OCI-LY7 (cell line): ENCODE measurements around the gene MAPK12. TPM values are rescaled to one million over a fixed set of nuclear protein-coding genes. Genes with fewer than 3 reads are reported as not detected.

ENCODE experiments used
- BruUV-seq: library from RNA; stranded (reverse); fragments of 400-500 nt; replicated peaks from 2 replicates; lab custom pipeline; 2021; lab: Mats Ljungman, UMichigan
- CTCF ChIA-PET: fragments of 300-600 bp; sonication (Branson Sonifier 250); formaldehyde crosslinking; loops from one replicate; lab custom pipeline; 2022; ENCODE audit warnings: antibody characterized with exemption; ENCODE audit not compliant: unreplicated experiment; lab: Charles Lee
- POLR2A ChIA-PET: fragments of 300-600 bp; sonication (Branson Sonifier 250); formaldehyde crosslinking; loops from one replicate; lab custom pipeline; 2022; ENCODE audit warnings: antibody characterized with exemption; lab: Charles Lee
- DNase-seq: peaks from one replicate; pipeline ENCODE4 v3.0.0-alpha.2; 2015; ENCODE audit warnings: low spot score
- H2AFZ ChIP-seq: fragments of 200-600 bp; sonication (generic), shearing (Covaris generic); 2 replicates; pipeline ENCODE4 v1.6.1; 2014; ENCODE audit warnings: mild to moderate bottlenecking, antibody characterized with exemption, low read length, moderate library complexity
- H3K27ac ChIP-seq: fragments of 200-600 bp; sonication (generic); 2 replicates; pipeline ENCODE4 v1.5.1; 2014; ENCODE audit warnings: mixed run types, low read depth, mild to moderate bottlenecking, moderate library complexity, low read length, inconsistent platforms; ENCODE audit not compliant: poor library complexity, severe bottlenecking
- H3K36me3 ChIP-seq: fragments of 200-600 bp; sonication (generic); 2 replicates; pipeline ENCODE4 v1.6.1; 2014; ENCODE audit warnings: mild to moderate bottlenecking, antibody characterized with exemption, low read length, moderate library complexity, mixed read lengths; ENCODE audit not compliant: insufficient read depth
- H3K4me1 ChIP-seq: fragments of 200-600 bp; sonication (generic); 2 replicates; pipeline ENCODE4 v1.5.1; 2014; ENCODE audit warnings: mild to moderate bottlenecking, low read length; ENCODE audit not compliant: insufficient read depth, poor library complexity, severe bottlenecking
- H3K4me2 ChIP-seq: fragments of 200-600 bp; sonication (generic); 2 replicates; pipeline ENCODE4 v1.6.1; 2014; ENCODE audit warnings: mild to moderate bottlenecking, low read length
- H3K4me3 ChIP-seq: fragments of 200-600 bp; sonication (generic); 2 replicates; pipeline ENCODE4 v1.5.1; 2014; ENCODE audit warnings: mild to moderate bottlenecking, low read depth, low read length; ENCODE audit not compliant: poor library complexity, severe bottlenecking
- H3K79me2 ChIP-seq: fragments of 200-600 bp; sonication (generic); 2 replicates; pipeline ENCODE4 v1.6.1; 2016; ENCODE audit warnings: low read depth, mild to moderate bottlenecking, low read length, moderate library complexity, mixed read lengths; ENCODE audit not compliant: insufficient read depth
- H3K9me2 ChIP-seq: fragments of 200-600 bp; sonication (generic); 2 replicates; pipeline ENCODE4 v1.6.1; 2016; ENCODE audit warnings: mild to moderate bottlenecking, low read length, mixed read lengths; ENCODE audit not compliant: insufficient read depth
- H3K9me3 ChIP-seq: fragments of 200-600 bp; sonication (generic); 2 replicates; pipeline ENCODE4 v1.6.1; 2014; ENCODE audit warnings: mild to moderate bottlenecking, mixed run types, low read length, mixed read lengths
- H4K20me1 ChIP-seq: fragments of 200-600 bp; sonication (generic); 2 replicates; pipeline ENCODE4 v1.6.1; 2014; ENCODE audit warnings: mild to moderate bottlenecking, antibody characterized with exemption, low read length, moderate library complexity, mixed read lengths; ENCODE audit not compliant: insufficient read depth
- CTCF ChIP-seq: fragments of 200-600 bp; sonication (generic); conservative IDR thresholded peaks from 2 replicates; pipeline ENCODE4 v1.5.1; 2014; ENCODE audit warnings: mild to moderate bottlenecking, antibody characterized with exemption, low read length, moderate library complexity, mixed read lengths
- EZH2phosphoT487 ChIP-seq: fragments of 200-600 bp; sonication (generic); IDR thresholded peaks from 2 replicates; pipeline ENCODE4 v1.6.1; 2018; ENCODE audit warnings: low read depth, borderline replicate concordance, mild to moderate bottlenecking, mixed run types, antibody characterized with exemption, low read length, moderate library complexity, mixed read lengths
- intact Hi-C: fragments of 100-400 bp; cut with micrococcal nuclease; formaldehyde crosslinking; loops from one replicate; pipeline ENCODE4 v1.10.0; 2022; ENCODE audit not compliant: unreplicated experiment
- total RNA-seq, 2 experiments: library from RNA; depleted of rRNA in 1 of 2; stranded (reverse); fragments of >200 nt in 1 of 2; shearing (Covaris generic) in 1 of 2; gene quantifications; 2 replicates each; pipeline ENCODE4 v1.2.3, GENCODE V29; 2014 to 2022

The MAPK12 gene
- total RNA-seq, 2 experiments from 2014 or later: 84.9 to 93.6 TPM

GRCh38 chr22:50286701-50287318 lies 25.3 kb upstream of the MAPK12 start:
- no TSS peak for BruUV-seq
- no peaks in the 10 kb centered on the region for H3K9me3 ChIP-seq
- H2AFZ ChIP-seq: no peak overlapping the region
- ChIA-PET CTCF (no interaction called here), POLR2A (no interaction called here)
- no peak overlapping the region for H3K27ac ChIP-seq
- H4K20me1 ChIP-seq: no peaks in the 10 kb centered on the region
- intact Hi-C loops: no loop called here
- TF ChIP-seq EZH2phosphoT487 (no peak), CTCF (no peak)
- no peak for DNase-seq
- no peaks in the 10 kb centered on the region for H3K36me3 ChIP-seq
- peaks cover 6% of the 10 kb centered on the region for H3K4me1 ChIP-seq
- no peak overlapping the region for H3K4me2 ChIP-seq
- no peaks in the 10 kb centered on the region for H3K79me2 ChIP-seq
- no peaks in the 10 kb centered on the region for H3K9me2 ChIP-seq
- H3K4me3 ChIP-seq: no peak overlapping the region

GRCh38 chr22:50286275-50286674 lies 24.8 kb upstream of the MAPK12 start:
- intact Hi-C loops: no loop called here
- Histone ChIP-seq H2AFZ (no peak overlapping the region), H4K20me1 (no peaks in the 10 kb centered on the region), H3K9me3 (no peaks in the 10 kb centered on the region), H3K27ac (no peak overlapping the region), H3K4me2 (no peak overlapping the region), H3K9me2 (no peaks in the 10 kb centered on the region), H3K79me2 (no peaks in the 10 kb centered on the region), H3K4me3 (no peak overlapping the region), H3K36me3 (no peaks in the 10 kb centered on the region), H3K4me1 (peaks cover under 1% of the 10 kb centered on the region)
- no peak for DNase-seq
- CTCF ChIA-PET: no interaction called here
- POLR2A ChIA-PET: no interaction called here
- BruUV-seq: no TSS peak
- TF ChIP-seq EZH2phosphoT487 (no peak), CTCF (no peak)

GRCh38 chr22:50285568-50286229 lies 24.2 kb upstream of the MAPK12 start:
- POLR2A ChIA-PET: no interaction called here
- H4K20me1 ChIP-seq: no peaks in the 10 kb centered on the region
- H3K4me3 ChIP-seq: no peak overlapping the region
- no peaks in the 10 kb centered on the region for H3K4me1 ChIP-seq
- intact Hi-C loops: no loop called here
- no peaks in the 10 kb centered on the region for H3K9me3 ChIP-seq
- no peak overlapping the region for H3K4me2 ChIP-seq
- H3K36me3 ChIP-seq: no peaks in the 10 kb centered on the region
- CTCF ChIA-PET: no interaction called here
- H3K79me2 ChIP-seq: no peaks in the 10 kb centered on the region
- TF ChIP-seq EZH2phosphoT487: no peak
- no peak for TF ChIP-seq CTCF
- no peak for DNase-seq
- H2AFZ ChIP-seq: no peak overlapping the region
- BruUV-seq: no TSS peak
- H3K27ac ChIP-seq: no peak overlapping the region
- H3K9me2 ChIP-seq: no peaks in the 10 kb centered on the region
